Bronchial epithelial cell (primary cell): ENCODE results near the gene ZNF581. TPM values are rescaled to one million over a fixed set of nuclear protein-coding genes. Genes with fewer than 3 reads are reported as not detected.
A peak's percentile ranks its signal among the peaks of the same experiment; 100 is the strongest.

Experiments used
- DNase-seq: peaks from one replicate; pipeline ENCODE4 v3.0.0-alpha.2; 2010; ENCODE audit warnings: low read depth
- FAIRE-seq: peaks from 2 replicates; lab custom pipeline; 2011; peaks lifted over from hg19 to GRCh38; lab: Jason Lieb, UNC
- H3K27me3 ChIP-seq: 2 replicates; pipeline ENCODE4 v1.5.1; 2011; ENCODE audit warnings: low read length; ENCODE audit not compliant: control insufficient read depth, insufficient read depth
- H3K36me3 ChIP-seq: 2 replicates; pipeline ENCODE4 v1.5.1; 2011; ENCODE audit warnings: low read length; ENCODE audit not compliant: control insufficient read depth, insufficient read depth
- H3K4me3 ChIP-seq: 2 replicates; pipeline ENCODE4 v1.5.1; 2011; ENCODE audit warnings: mild to moderate bottlenecking, low read depth, low read length, control low read depth
- CTCF ChIP-seq: IDR thresholded peaks from 2 replicates; pipeline ENCODE4 v1.5.1; 2011; ENCODE audit warnings: mild to moderate bottlenecking, moderate library complexity, low read length, control low read depth, inconsistent platforms; ENCODE audit not compliant: insufficient read depth, severe bottlenecking
- total RNA-seq: library from RNA; depleted of rRNA; stranded (reverse); fragments of >200 nt; gene quantifications from 2 replicates; pipeline ENCODE4 v1.2.1, GENCODE V29; 2014

Gene ZNF581
- total RNA-seq, 1 donor from 2014 or later, result 19.2 TPM

DNA sequence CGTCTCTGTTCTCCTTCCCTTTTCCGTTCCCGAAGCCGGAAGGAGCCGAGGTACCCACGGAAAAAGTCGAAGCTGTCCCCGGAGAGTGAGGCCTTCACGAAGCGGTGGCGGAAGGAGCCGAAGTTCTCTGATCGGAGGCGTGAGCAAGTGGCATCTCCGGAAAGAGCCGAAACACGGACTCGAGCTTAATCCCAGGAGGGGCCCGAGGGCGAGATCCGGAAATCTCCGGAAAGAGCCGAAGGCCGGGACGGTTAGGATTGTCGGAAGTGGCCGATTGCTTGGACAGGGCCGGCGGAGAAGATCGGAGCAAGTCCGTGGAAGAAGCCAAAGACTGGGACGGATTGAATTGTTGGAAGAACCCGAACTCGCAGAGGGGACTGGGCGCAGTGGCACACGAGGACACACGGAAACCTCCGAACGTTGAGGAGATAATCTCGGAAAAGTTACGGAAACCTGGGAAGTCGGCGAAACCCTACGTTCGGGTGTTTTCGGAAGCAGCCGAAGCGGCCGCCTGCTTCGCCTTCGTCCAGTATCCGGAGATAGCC lies 10.9 kb downstream of the ZNF581 start:
- Histone ChIP-seq H3K27me3 (no peaks in the 10 kb centered on the region), H3K36me3 (peaks cover 8% of the 10 kb centered on the region), H3K4me3 (peak overlapping the region; percentile 97)
- FAIRE-seq, result peak; percentile 88
- TF ChIP-seq CTCF, result no peak
- peak; percentile 96 for DNase-seq

GRCh38 chr19:55654868-55655647 lies 11.6 kb downstream of the ZNF581 start, which contains the start of gene U2AF2:
U2AF2 (plus strand) TSS chr19:55655035; CDS start chr19:55655105, 70 bp downstream.
- H3K4me3 ChIP-seq, result peak within 1 kb of the TSS; percentile 97
- peak; percentile 36 for DNase-seq
- FAIRE-seq, result no peak
- H3K27me3 ChIP-seq, result no peaks in the 10 kb centered on the region
- H3K36me3 ChIP-seq, result peaks cover 11% of the 10 kb centered on the region
- no peak for TF ChIP-seq CTCF

DNA sequence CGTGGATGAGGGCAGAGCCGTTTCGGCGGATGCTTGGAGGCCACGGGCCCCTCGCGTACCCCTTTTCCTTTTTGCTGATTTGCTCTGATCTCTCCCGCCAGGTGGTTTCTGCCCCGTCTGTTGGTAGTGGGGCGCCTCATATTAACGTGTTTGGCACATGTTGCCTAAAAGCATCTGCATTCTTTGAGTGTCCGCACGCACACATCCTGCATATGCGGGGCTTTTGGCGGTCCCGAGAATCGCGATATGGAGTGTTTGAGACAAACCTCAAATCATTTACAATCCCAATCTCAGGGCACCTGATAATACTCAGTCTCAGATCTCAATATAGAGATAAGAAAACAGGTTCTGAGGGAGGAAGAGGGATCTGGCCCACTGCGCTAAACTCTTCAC lies 12.2 kb downstream of the ZNF581 start:
- H3K36me3 ChIP-seq, result peaks cover 15% of the 10 kb centered on the region
- H3K27me3 ChIP-seq, result no peaks in the 10 kb centered on the region
- FAIRE-seq, result no peak
- no peak for TF ChIP-seq CTCF
- DNase-seq, result no peak
- peak overlapping the region; percentile 97 for H3K4me3 ChIP-seq

DNA sequence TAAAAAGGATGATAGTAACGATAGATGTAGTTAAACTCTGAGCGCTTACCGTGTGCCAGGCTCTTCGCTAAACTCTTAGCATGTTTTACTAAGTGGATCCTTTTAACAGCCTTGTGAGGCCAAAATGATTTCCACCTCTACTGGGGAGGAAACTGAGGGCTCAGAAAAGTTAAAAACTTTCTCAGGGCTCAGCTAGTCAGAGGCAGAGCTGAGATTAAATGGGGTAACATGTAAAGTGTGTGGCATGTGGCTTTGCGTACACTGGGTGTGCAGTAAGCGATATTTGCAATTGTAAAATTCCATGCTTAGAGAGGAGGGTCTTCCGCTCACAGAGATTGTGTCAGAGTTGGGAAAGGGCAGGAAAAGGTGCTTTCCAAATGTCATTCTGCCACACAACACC lies 13.1 kb downstream of the ZNF581 start:
- peak; percentile 50 for FAIRE-seq
- TF ChIP-seq CTCF, result no peak

DNA sequence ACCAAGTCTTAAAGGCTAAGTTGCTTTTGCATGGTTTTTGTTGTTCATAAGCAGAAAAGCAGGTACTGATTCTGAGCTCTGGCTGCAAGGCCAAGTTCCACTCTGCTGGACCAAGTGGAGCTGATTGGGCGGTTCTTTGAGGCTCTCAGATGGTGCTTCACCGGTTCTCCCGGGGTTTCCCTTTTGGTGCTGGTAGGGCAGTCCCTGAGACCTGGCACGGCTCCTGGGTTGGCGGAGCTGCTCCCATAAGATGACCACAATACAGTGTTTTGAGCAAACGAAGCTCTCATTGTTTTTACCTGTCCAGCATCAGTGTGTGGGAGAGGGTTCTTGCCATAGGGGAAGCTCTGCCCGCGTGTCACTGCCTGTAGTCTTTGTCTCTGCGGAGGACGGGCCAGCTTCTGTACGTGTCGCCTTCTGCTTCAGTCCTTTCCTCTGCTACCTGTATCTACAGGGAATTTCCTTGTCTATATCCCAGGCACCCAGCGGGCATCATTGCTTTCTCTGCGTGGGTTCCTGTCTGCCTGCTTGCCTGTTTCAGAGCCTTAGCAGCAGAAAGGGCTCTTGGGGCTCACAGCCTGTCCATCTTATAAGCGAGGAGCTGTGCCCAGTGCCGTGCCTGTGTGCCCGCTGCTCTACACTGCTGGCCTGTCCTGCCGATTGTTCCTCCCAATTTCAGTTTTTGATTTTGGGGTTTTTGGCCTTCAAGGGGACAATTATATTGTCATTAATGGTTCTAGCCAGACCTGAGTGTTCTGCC lies 13.7 kb downstream of the ZNF581 start:
- Histone ChIP-seq H3K4me3 (peak overlapping the region; percentile 97), H3K27me3 (no peaks in the 10 kb centered on the region), H3K36me3 (peaks cover 28% of the 10 kb centered on the region)
- FAIRE-seq (no peak), DNase-seq (no peak)
- no peak for TF ChIP-seq CTCF

More for the DNA sequence above, 13.1 kb downstream of the ZNF581 start:
- H3K4me3 ChIP-seq, result peak overlapping the region; percentile 97
- H3K36me3 ChIP-seq, result peaks cover 22% of the 10 kb centered on the region
- no peaks in the 10 kb centered on the region for H3K27me3 ChIP-seq
- DNase-seq, result no peak
